NCI-H82 (cell line): ENCODE data around the gene TOM1L2.

Source experiments
- DNase-seq: peaks from one replicate; lab custom pipeline; 2025; lab: John Stamatoyannopoulos, UW

Gene TOM1L2

GRCh38 chr17:17848311-17849082 lies 123.7 kb downstream of the TOM1L2 start:
- DNase-seq, result no peak

GRCh38 chr17:17847726-17848125 lies 124.5 kb downstream of the TOM1L2 start:
- DNase-seq, result no peak

GRCh38 chr17:17847118-17847689 lies 125.0 kb downstream of the TOM1L2 start:
- DNase-seq, result no peak

GRCh38 chr17:17846645-17847044 lies 125.6 kb downstream of the TOM1L2 start:
- DNase-seq, result no peak

- no peak for DNase-seq
Measured at GRCh38 chr17:17846003-17846402, 126.2 kb downstream of the TOM1L2 start.

- DNase-seq, result no peak
Measured at GRCh38 chr17:17845046-17845775, 127.0 kb downstream of the TOM1L2 start.

GRCh38 chr17:17844500-17844899 lies 127.7 kb downstream of the TOM1L2 start:
- DNase-seq, result no peak

- no peak for DNase-seq
Measured at GRCh38 chr17:17844079-17844478, 128.1 kb downstream of the TOM1L2 start.

GRCh38 chr17:17843096-17843495 lies 129.1 kb downstream of the TOM1L2 start:
- DNase-seq, result no peak

- DNase-seq, result peak; percentile 43
Measured at GRCh38 chr17:17842111-17842876, 129.9 kb downstream of the TOM1L2 start.

GRCh38 chr17:17841601-17842025 lies 130.6 kb downstream of the TOM1L2 start:
- DNase-seq, result no peak

GRCh38 chr17:17840751-17841591 lies 131.2 kb downstream of the TOM1L2 start:
- peak; percentile 87 for DNase-seq

GRCh38 chr17:17839791-17840707 lies 132.2 kb downstream of the TOM1L2 start:
- DNase-seq, result peak; percentile 94

GRCh38 chr17:17837966-17838962 lies 133.9 kb downstream of the TOM1L2 start:
- peak; percentile 70 for DNase-seq

- peak; percentile 57 for DNase-seq
Measured at GRCh38 chr17:17837380-17837821, 134.8 kb downstream of the TOM1L2 start.

- peak; percentile 82 for DNase-seq
Measured at GRCh38 chr17:17836818-17837379, 135.3 kb downstream of the TOM1L2 start, which contains the start of gene SREBF1. Gene SREBF1, minus strand, starts transcription at chr17:17836986. Its CDS starts 169 bp downstream, at chr17:17836817.

GRCh38 chr17:17836250-17836817 lies 135.9 kb downstream of the TOM1L2 start:
- DNase-seq, result peak; percentile 99
